Measurements from ENCODE around the gene C16orf74. TPM values are rescaled to one million over a fixed set of nuclear protein-coding genes. Genes with fewer than 3 reads are reported as not detected.

C16orf74 gene
- total and polyA plus RNA-seq, 2 donors (not counting 1 experiment from before 2014, with no cell fraction given): 73.0 to 83.3 TPM

GRCh38 chr16:85789773-85790172 lies 38.9 kb upstream of the C16orf74 start:
- no peaks in the 10 kb centered on the region for H3K9me3 Mint-ChIP-seq (ENCODE audit: insufficient read depth)
- no CpG with 5 or more reads among the region's 6 CpGs for WGBS (ENCODE audit: insufficient coverage)
- no peak for DNase-seq

GRCh38 chr16:85788819-85789218 lies 37.9 kb upstream of the C16orf74 start:
- no peak overlapping the region for H3K4me3 ChIP-seq (ENCODE audit: control extremely low read depth in 1 of 5, extremely low read depth in 1 of 5, insufficient read depth in 1 of 5, low read depth in 2 of 5, low read length in 4 of 5)
- no peaks in the 10 kb centered on the region for H3K9me3 ChIP-seq (ENCODE audit: control extremely low read depth in 1 of 3, control insufficient read depth in 2 of 3, insufficient read depth in 1 of 3, low read length in 2 of 3)
- no peak overlapping the region for H3K9ac ChIP-seq (ENCODE audit: low read length)
- H3K79me2 ChIP-seq (ENCODE audit: control insufficient read depth, insufficient read depth, low read length): peaks cover 69% of the 10 kb centered on the region
- H3K4me2 ChIP-seq (replicated peaks; ENCODE audit: low read depth, low read length, poor library complexity, severe bottlenecking): no peak overlapping the region
- H3K9me3 Mint-ChIP-seq (ENCODE audit: insufficient read depth): no peaks in the 10 kb centered on the region
- peaks cover 43% of the 10 kb centered on the region for H4K20me1 ChIP-seq (ENCODE audit: control insufficient read depth, insufficient read depth, low read length, poor library complexity, severe bottlenecking)
- no peak overlapping the region for H3K27ac ChIP-seq (ENCODE audit: low read length in 2 of 2)
- CTCF ChIA-PET: no interaction called here
- H2AFZ ChIP-seq (ENCODE audit: insufficient read depth, low read depth, low read length, poor library complexity, severe bottlenecking): no peak overlapping the region
- no peaks in the 10 kb centered on the region for H3K27me3 Mint-ChIP-seq
- no peaks in the 10 kb centered on the region for H3K27me3 ChIP-seq (replicated peaks in 1 of 4; ENCODE audit: control extremely low read depth in 1 of 4, control insufficient read depth in 3 of 4, insufficient read depth in 4 of 4, low read length in 3 of 4)
- WGBS (ENCODE audit: insufficient coverage): 84% methylated on average over 7 of the region's 11 CpGs
- H3K27ac Mint-ChIP-seq: peak overlapping the region; percentile 13
- ATAC-seq (ENCODE audit: low read depth): no peak
- no peak for DNase-seq
- POLR2A ChIA-PET: interaction anchor here (0.9 kb wide), 1 partner anchor 37 kb away, joined by 7 read pairs; no protein-coding TSS in a partner anchor
- H3K4me1 ChIP-seq (ENCODE audit: control insufficient read depth in 2 of 2, insufficient read depth in 2 of 2, low read length in 2 of 2): no peaks in the 10 kb centered on the region
- H3K4me3 Mint-ChIP-seq: no peak overlapping the region
- intact Hi-C loops (cut with micrococcal nuclease): no loop called here
- H3K36me3 ChIP-seq (replicated peaks in 1 of 2; ENCODE audit: control extremely low read depth in 1 of 2, control insufficient read depth in 1 of 2, extremely low read depth in 1 of 2, insufficient read depth in 2 of 2, low read length in 1 of 2): peaks cover 4 to 62% of the 10 kb centered on the region in 2 experiments
- H3K4me1 Mint-ChIP-seq: peaks cover 10% of the 10 kb centered on the region
- TF ChIP-seq CTCF (IDR thresholded peaks at IDR 0.05) (no peak), EZH2 (IDR thresholded peaks at IDR 0.05; ENCODE audit: borderline replicate concordance, insufficient read depth, low read depth, low read length, poor library complexity, severe bottlenecking) (no peak)

More at GRCh38 chr16:85789773-85790172, 38.9 kb upstream of the C16orf74 start:
- Histone ChIP-seq H3K4me3 (ENCODE audit: control extremely low read depth in 1 of 5, extremely low read depth in 1 of 5, insufficient read depth in 1 of 5, low read depth in 2 of 5, low read length in 4 of 5) (no peak overlapping the region), H3K4me1 (ENCODE audit: control insufficient read depth in 2 of 2, insufficient read depth in 2 of 2, low read length in 2 of 2) (no peaks in the 10 kb centered on the region), H3K36me3 (replicated peaks in 1 of 2; ENCODE audit: control extremely low read depth in 1 of 2, control insufficient read depth in 1 of 2, extremely low read depth in 1 of 2, insufficient read depth in 2 of 2, low read length in 1 of 2) (peaks cover 4 to 64% of the 10 kb centered on the region in 2 experiments), H3K79me2 (ENCODE audit: control insufficient read depth, insufficient read depth, low read length) (peaks cover 77% of the 10 kb centered on the region), H3K4me2 (replicated peaks; ENCODE audit: low read depth, low read length, poor library complexity, severe bottlenecking) (no peak overlapping the region), H3K27me3 (replicated peaks in 1 of 4; ENCODE audit: control extremely low read depth in 1 of 4, control insufficient read depth in 3 of 4, insufficient read depth in 4 of 4, low read length in 3 of 4) (no peaks in the 10 kb centered on the region), H2AFZ (ENCODE audit: insufficient read depth, low read depth, low read length, poor library complexity, severe bottlenecking) (no peak overlapping the region), H4K20me1 (ENCODE audit: control insufficient read depth, insufficient read depth, low read length, poor library complexity, severe bottlenecking) (peaks cover 50% of the 10 kb centered on the region), H3K9me3 (ENCODE audit: control extremely low read depth in 1 of 3, control insufficient read depth in 2 of 3, insufficient read depth in 1 of 3, low read length in 2 of 3) (no peaks in the 10 kb centered on the region), H3K27ac (ENCODE audit: low read length in 2 of 2) (no peak overlapping the region), H3K9ac (ENCODE audit: low read length) (no peak overlapping the region)
- Mint-ChIP-seq H3K4me3 (no peak overlapping the region), H3K4me1 (peaks cover 10% of the 10 kb centered on the region), H3K27me3 (no peaks in the 10 kb centered on the region), H3K27ac (no peak overlapping the region)
- CTCF ChIA-PET: interaction anchor here (0.8 to 0.9 kb wide), 2 partner anchors 30 to 130 kb away, joined by 3 read pairs; no protein-coding TSS in a partner anchor
- ATAC-seq (ENCODE audit: low read depth): no peak
- TF ChIP-seq CTCF (IDR thresholded peaks at IDR 0.05): no peak
- no peak for TF ChIP-seq EZH2 (IDR thresholded peaks at IDR 0.05; ENCODE audit: borderline replicate concordance, insufficient read depth, low read depth, low read length, poor library complexity, severe bottlenecking)
- intact Hi-C loops (cut with micrococcal nuclease): loop anchor here (10.0 kb wide), 1 partner anchor 235 kb away; no protein-coding TSS in a partner anchor
- POLR2A ChIA-PET: interaction anchor here (0.7 to 0.9 kb wide), 2 partner anchors 38 to 39 kb away, joined by 3 to 7 read pairs; no protein-coding TSS in a partner anchor

Measured in B cell (primary cell).